Measurements from ENCODE around the gene PDS5B. TPM values are rescaled to one million over a fixed set of nuclear protein-coding genes. Genes with fewer than 3 reads are reported as not detected.

Gene PDS5B
- total RNA-seq, 1 donor from 2014 or later: 19.6 TPM

GRCh38 chr13:32746474-32746873 lies 160.2 kb downstream of the PDS5B start:
- H3K27me3 ChIP-seq (ENCODE audit: control insufficient read depth, insufficient read depth, low read length): no peaks in the 10 kb centered on the region
- no peaks in the 10 kb centered on the region for H3K36me3 ChIP-seq (ENCODE audit: control insufficient read depth, insufficient read depth, low read length)
- no peak overlapping the region for H3K4me3 ChIP-seq (ENCODE audit: low read depth, low read length)
- no peak for TF ChIP-seq CTCF (IDR thresholded peaks at IDR 0.05; ENCODE audit: insufficient read depth, low read length, poor library complexity, severe bottlenecking)
- DNase-seq (ENCODE audit: low read depth): no peak

GRCh38 chr13:32748305-32748704 lies 162.1 kb downstream of the PDS5B start:
- TF ChIP-seq CTCF (IDR thresholded peaks at IDR 0.05; ENCODE audit: insufficient read depth, low read length, poor library complexity, severe bottlenecking): no peak
- H3K36me3 ChIP-seq (ENCODE audit: control insufficient read depth, insufficient read depth, low read length): no peaks in the 10 kb centered on the region
- no peak overlapping the region for H3K4me3 ChIP-seq (ENCODE audit: low read depth, low read length)
- no peaks in the 10 kb centered on the region for H3K27me3 ChIP-seq (ENCODE audit: control insufficient read depth, insufficient read depth, low read length)
- no peak for DNase-seq (ENCODE audit: low read depth)

GRCh38 chr13:32751340-32751739 lies 165.1 kb downstream of the PDS5B start:
- no peaks in the 10 kb centered on the region for H3K27me3 ChIP-seq (ENCODE audit: control insufficient read depth, insufficient read depth, low read length)
- no peak overlapping the region for H3K4me3 ChIP-seq (ENCODE audit: low read depth, low read length)
- H3K36me3 ChIP-seq (ENCODE audit: control insufficient read depth, insufficient read depth, low read length): no peaks in the 10 kb centered on the region
- DNase-seq (ENCODE audit: low read depth): no peak
- TF ChIP-seq CTCF (IDR thresholded peaks at IDR 0.05; ENCODE audit: insufficient read depth, low read length, poor library complexity, severe bottlenecking): no peak

DNA sequence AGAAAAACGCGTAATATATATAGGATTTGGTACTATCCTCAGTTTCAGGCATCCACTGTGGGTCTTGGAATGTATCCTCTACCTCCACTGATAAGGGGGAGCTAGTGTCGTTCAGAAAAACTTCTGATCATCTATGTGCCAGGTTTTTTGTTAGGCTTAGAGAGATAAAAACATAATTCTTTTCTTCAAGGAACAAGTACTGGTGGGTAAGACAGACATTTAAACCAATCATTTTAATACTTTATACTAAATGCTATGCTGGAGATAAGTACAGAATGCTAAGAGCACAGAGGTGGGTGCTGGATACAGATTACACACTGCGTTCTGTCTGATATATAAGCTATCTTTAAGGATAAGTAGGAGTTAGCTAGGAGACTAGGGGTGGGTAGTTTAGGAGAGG lies 166.1 kb downstream of the PDS5B start:
- TF ChIP-seq CTCF (IDR thresholded peaks at IDR 0.05; ENCODE audit: insufficient read depth, low read length, poor library complexity, severe bottlenecking): no peak
- Histone ChIP-seq H3K4me3 (ENCODE audit: low read depth, low read length) (no peak overlapping the region), H3K36me3 (ENCODE audit: control insufficient read depth, insufficient read depth, low read length) (no peaks in the 10 kb centered on the region), H3K27me3 (ENCODE audit: control insufficient read depth, insufficient read depth, low read length) (no peaks in the 10 kb centered on the region)
- DNase-seq (ENCODE audit: low read depth): no peak

DNA sequence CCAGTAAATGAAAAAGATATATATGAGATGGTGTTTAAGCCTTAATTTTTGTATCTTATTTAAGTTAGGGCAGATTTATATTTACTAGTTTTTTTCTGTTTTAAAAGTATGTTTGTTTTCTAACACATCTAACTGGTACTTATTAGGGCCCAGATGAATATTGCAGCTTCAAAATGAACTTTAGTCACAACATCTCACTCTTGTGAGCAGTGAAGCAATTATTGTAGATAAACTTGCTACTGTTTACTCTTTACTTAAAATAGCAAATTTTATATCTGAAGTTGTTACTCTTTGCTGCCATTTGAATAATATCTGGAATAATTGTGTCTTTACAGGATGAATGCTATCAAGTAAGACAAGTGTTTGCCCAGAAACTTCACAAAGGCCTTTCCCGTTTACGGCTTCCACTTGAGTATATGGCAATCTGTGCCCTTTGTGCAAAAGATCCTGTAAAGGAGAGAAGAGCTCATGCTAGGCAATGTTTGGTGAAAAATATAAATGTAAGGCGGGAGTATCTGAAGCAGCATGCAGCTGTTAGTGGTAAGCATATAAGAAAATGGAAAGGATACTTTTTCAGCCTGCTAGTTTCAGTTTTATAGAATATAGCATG lies 166.8 kb downstream of the PDS5B start:
- no peak for DNase-seq (ENCODE audit: low read depth)
- Histone ChIP-seq H3K4me3 (ENCODE audit: low read depth, low read length) (no peak overlapping the region), H3K27me3 (ENCODE audit: control insufficient read depth, insufficient read depth, low read length) (no peaks in the 10 kb centered on the region), H3K36me3 (ENCODE audit: control insufficient read depth, insufficient read depth, low read length) (no peaks in the 10 kb centered on the region)
- no peak for TF ChIP-seq CTCF (IDR thresholded peaks at IDR 0.05; ENCODE audit: insufficient read depth, low read length, poor library complexity, severe bottlenecking)

DNA sequence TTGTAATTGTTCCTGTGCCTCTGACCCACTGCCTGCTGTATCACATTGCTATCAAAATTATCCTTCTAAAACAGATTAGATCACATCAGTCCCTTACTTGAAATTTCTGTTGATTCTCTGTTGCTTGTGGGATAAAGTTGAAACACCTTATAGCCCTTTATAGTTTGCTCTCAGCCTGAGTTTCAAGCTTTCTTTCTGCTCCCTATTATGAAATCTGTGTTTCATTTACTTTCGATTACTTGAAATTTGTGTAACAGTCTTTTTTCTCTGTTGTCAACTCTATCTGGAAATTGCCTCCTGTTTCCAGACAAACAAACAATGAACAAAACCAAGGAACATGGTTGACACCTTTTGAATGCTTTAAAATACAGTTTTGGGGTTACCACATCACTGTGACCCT lies 167.9 kb downstream of the PDS5B start:
- H3K36me3 ChIP-seq (ENCODE audit: control insufficient read depth, insufficient read depth, low read length): no peaks in the 10 kb centered on the region

More for the DNA sequence above, 167.9 kb downstream of the PDS5B start:
- H3K27me3 ChIP-seq (ENCODE audit: control insufficient read depth, insufficient read depth, low read length): no peaks in the 10 kb centered on the region
- no peak for DNase-seq (ENCODE audit: low read depth)
- TF ChIP-seq CTCF (IDR thresholded peaks at IDR 0.05; ENCODE audit: insufficient read depth, low read length, poor library complexity, severe bottlenecking): no peak
- no peak overlapping the region for H3K4me3 ChIP-seq (ENCODE audit: low read depth, low read length)
